ENCODE data around the gene OSTC.
A peak's percentile ranks its signal among the peaks of the same experiment; 100 is the strongest.

OSTC gene

GRCh38 chr4:108681321-108681809 lies 31.0 kb downstream of the OSTC start:
- Histone ChIP-seq H3F3A (ENCODE audit: control insufficient read depth, insufficient read depth) (no peaks in the 10 kb centered on the region), H3K9me2 (replicated peaks; ENCODE audit: control insufficient read depth, low read length) (no peaks in the 10 kb centered on the region), H3K27me3 (ENCODE audit: control insufficient read depth, low read length) (no peaks in the 10 kb centered on the region), H3K9me3 (ENCODE audit: control insufficient read depth, insufficient read depth, low read length) (no peaks in the 10 kb centered on the region), H4K20me1 (ENCODE audit: control insufficient read depth, insufficient read depth, low read depth, low read length) (no peaks in the 10 kb centered on the region), H3K4me2 (ENCODE audit: low read length) (no peak overlapping the region), H3K4me1 (ENCODE audit: control insufficient read depth, low read length) (no peaks in the 10 kb centered on the region), H3K4me3 (ENCODE audit: low read length) (no peak overlapping the region), H3K36me3 (ENCODE audit: control insufficient read depth, low read length) (peaks cover 10% of the 10 kb centered on the region), H3K79me2 (ENCODE audit: control insufficient read depth, low read length) (no peaks in the 10 kb centered on the region), H3K27ac (ENCODE audit: low read depth, low read length) (no peak overlapping the region)
- TF ChIP-seq CTCF (IDR thresholded peaks at IDR 0.05; ENCODE audit: low read depth, low read length, poor library complexity, severe bottlenecking) = no peak
- no peak for TF ChIP-seq EZH2phosphoT487 (IDR thresholded peaks at IDR 0.05; ENCODE audit: borderline replicate concordance, low read length)

GRCh38 chr4:108683479-108683878 lies 33.1 kb downstream of the OSTC start:
- H4K20me1 ChIP-seq (ENCODE audit: control insufficient read depth, insufficient read depth, low read depth, low read length) = no peaks in the 10 kb centered on the region

GRCh38 chr4:108685036-108685686 lies 34.8 kb downstream of the OSTC start:
- Histone ChIP-seq H3K36me3 (ENCODE audit: control insufficient read depth, low read length) (no peaks in the 10 kb centered on the region), H3K4me2 (ENCODE audit: low read length) (no peak overlapping the region)
- TF ChIP-seq CTCF (IDR thresholded peaks at IDR 0.05; ENCODE audit: low read depth, low read length, poor library complexity, severe bottlenecking) (no peak), EZH2phosphoT487 (IDR thresholded peaks at IDR 0.05; ENCODE audit: borderline replicate concordance, low read length) (no peak)

More at GRCh38 chr4:108683479-108683878, 33.1 kb downstream of the OSTC start:
- TF ChIP-seq CTCF (IDR thresholded peaks at IDR 0.05; ENCODE audit: low read depth, low read length, poor library complexity, severe bottlenecking) (peak; percentile 35), EZH2phosphoT487 (IDR thresholded peaks at IDR 0.05; ENCODE audit: borderline replicate concordance, low read length) (no peak)
- no peak overlapping the region for H3K4me3 ChIP-seq (ENCODE audit: low read length)
- no peaks in the 10 kb centered on the region for H3K4me1 ChIP-seq (ENCODE audit: control insufficient read depth, low read length)
- H3K9me3 ChIP-seq (ENCODE audit: control insufficient read depth, insufficient read depth, low read length) = no peaks in the 10 kb centered on the region
- H3K36me3 ChIP-seq (ENCODE audit: control insufficient read depth, low read length) = no peaks in the 10 kb centered on the region
- no peaks in the 10 kb centered on the region for H3F3A ChIP-seq (ENCODE audit: control insufficient read depth, insufficient read depth)
- no peaks in the 10 kb centered on the region for H3K9me2 ChIP-seq (replicated peaks; ENCODE audit: control insufficient read depth, low read length)
- H3K79me2 ChIP-seq (ENCODE audit: control insufficient read depth, low read length) = no peaks in the 10 kb centered on the region
- no peak overlapping the region for H3K4me2 ChIP-seq (ENCODE audit: low read length)
- H3K27ac ChIP-seq (ENCODE audit: low read depth, low read length) = no peak overlapping the region
- H3K27me3 ChIP-seq (ENCODE audit: control insufficient read depth, low read length) = no peaks in the 10 kb centered on the region

More at GRCh38 chr4:108685036-108685686, 34.8 kb downstream of the OSTC start:
- Histone ChIP-seq H3K4me3 (ENCODE audit: low read length) (no peak overlapping the region), H4K20me1 (ENCODE audit: control insufficient read depth, insufficient read depth, low read depth, low read length) (no peaks in the 10 kb centered on the region), H3K4me1 (ENCODE audit: control insufficient read depth, low read length) (no peaks in the 10 kb centered on the region), H3K27me3 (ENCODE audit: control insufficient read depth, low read length) (no peaks in the 10 kb centered on the region), H3K27ac (ENCODE audit: low read depth, low read length) (no peak overlapping the region), H3K9me2 (replicated peaks; ENCODE audit: control insufficient read depth, low read length) (no peaks in the 10 kb centered on the region), H3K79me2 (ENCODE audit: control insufficient read depth, low read length) (no peaks in the 10 kb centered on the region), H3F3A (ENCODE audit: control insufficient read depth, insufficient read depth) (no peaks in the 10 kb centered on the region), H3K9me3 (ENCODE audit: control insufficient read depth, insufficient read depth, low read length) (no peaks in the 10 kb centered on the region)

Measured in DOHH2 (cell line).